LNCaP clone FGC (cell line): ENCODE measurements around the gene MIER1.

ENCODE experiments used
- DNase-seq: peaks from one replicate; pipeline ENCODE4 v3.0.0-alpha.2; 2011; ENCODE audit warnings: low read depth
- H3K4me3 ChIP-seq: 2 replicates; pipeline ENCODE4 v1.5.1; 2011; ENCODE audit warnings: mild to moderate bottlenecking, low read depth, low read length, control low read depth
- TF ChIP-seq, protein P1 (sequence below): IDR thresholded peaks from 2 replicates; pipeline ENCODE4 v1.5.1; 2012; ENCODE audit warnings: mild to moderate bottlenecking; ENCODE audit not compliant: control insufficient read depth, insufficient read depth; ENCODE audit errors: extremely low read depth

MIER1 gene

GRCh38 chr1:66917476-66917875 lies 7.3 kb upstream of the MIER1 start:
- H3K4me3 ChIP-seq = no peak overlapping the region
- TF ChIP-seq, protein P1, sequence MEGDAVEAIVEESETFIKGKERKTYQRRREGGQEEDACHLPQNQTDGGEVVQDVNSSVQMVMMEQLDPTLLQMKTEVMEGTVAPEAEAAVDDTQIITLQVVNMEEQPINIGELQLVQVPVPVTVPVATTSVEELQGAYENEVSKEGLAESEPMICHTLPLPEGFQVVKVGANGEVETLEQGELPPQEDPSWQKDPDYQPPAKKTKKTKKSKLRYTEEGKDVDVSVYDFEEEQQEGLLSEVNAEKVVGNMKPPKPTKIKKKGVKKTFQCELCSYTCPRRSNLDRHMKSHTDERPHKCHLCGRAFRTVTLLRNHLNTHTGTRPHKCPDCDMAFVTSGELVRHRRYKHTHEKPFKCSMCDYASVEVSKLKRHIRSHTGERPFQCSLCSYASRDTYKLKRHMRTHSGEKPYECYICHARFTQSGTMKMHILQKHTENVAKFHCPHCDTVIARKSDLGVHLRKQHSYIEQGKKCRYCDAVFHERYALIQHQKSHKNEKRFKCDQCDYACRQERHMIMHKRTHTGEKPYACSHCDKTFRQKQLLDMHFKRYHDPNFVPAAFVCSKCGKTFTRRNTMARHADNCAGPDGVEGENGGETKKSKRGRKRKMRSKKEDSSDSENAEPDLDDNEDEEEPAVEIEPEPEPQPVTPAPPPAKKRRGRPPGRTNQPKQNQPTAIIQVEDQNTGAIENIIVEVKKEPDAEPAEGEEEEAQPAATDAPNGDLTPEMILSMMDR = no peak
- DNase-seq = no peak

DNA sequence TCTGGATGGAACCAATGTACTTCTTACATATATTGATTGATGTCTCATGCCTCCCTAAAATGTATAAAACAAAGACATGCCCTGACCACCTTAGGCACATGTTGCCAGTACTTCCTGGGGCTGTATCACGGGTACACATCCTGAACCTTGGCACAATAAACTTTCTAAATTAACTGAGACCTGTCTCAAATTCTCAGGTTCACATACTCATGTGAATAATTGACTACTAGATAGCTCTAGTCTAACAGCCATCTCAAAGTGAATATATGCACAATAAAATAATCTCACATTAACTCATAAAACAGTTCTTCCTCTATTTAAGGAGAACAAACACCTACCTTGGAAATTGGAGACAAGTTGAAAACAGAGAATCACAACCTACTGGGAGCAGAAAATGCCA lies 5.7 kb upstream of the MIER1 start:
- no peak for DNase-seq
- H3K4me3 ChIP-seq = no peak overlapping the region
- TF ChIP-seq, protein P1 = no peak

DNA sequence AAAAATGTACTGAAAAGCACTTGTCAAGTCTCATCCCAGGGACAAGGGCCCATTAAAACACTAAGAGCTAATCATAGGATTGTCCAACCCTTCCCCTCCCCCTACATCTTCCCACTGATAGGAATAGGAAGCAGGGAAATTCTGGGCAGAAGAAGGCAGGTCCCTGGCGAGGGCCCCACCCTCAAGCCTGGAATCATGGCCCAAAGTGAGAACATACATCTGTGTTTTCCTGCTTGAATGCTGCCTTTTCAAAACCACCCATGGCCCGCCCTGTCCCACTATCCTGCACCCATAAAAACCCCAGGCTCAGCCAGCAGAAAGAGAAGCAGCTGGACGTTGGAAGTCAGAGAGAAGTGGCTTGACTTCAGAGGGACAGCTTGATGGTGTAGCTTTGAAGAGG lies 5.0 kb upstream of the MIER1 start:
- H3K4me3 ChIP-seq = no peak overlapping the region
- DNase-seq = no peak
- TF ChIP-seq, protein P1 = no peak

- no peak for DNase-seq
- TF ChIP-seq, protein P1 = no peak
- H3K4me3 ChIP-seq = no peak overlapping the region
These were observed 4.2 kb upstream of the MIER1 start for GRCh38 chr1:66920543-66920942.

GRCh38 chr1:66925558-66925910 lies 744 bp downstream of the MIER1 start:
- DNase-seq = no peak
- peak overlapping the region; percentile 74 for H3K4me3 ChIP-seq
- TF ChIP-seq, protein P1 = no peak

DNA sequence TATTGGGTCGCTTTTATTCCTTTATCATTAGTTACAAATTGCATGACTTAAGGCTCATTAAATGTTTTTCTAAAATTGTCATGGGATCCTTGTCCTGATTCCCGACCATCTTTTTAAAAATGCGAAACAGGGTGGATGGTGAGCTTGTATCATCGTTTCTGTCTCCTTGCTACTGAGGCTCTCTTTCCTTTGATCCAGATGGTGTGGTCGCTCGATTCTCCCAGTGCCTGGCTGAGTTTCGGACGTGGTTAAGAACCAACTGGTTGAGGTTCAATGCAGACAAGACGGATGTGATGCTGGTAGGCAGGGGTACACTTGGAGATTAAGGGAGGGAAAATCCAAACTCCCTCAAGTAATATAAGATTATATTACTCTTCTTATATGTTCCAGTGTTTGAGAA lies 1.2 kb downstream of the MIER1 start:
- peak overlapping the region; percentile 74 for H3K4me3 ChIP-seq
- DNase-seq = no peak
- TF ChIP-seq, protein P1 = no peak

- TF ChIP-seq, protein P1 = no peak
- H3K4me3 ChIP-seq = no peak overlapping the region
These were observed 2.7 kb downstream of the MIER1 start for GRCh38 chr1:66927528-66927927.

More at GRCh38 chr1:66927528-66927927, 2.7 kb downstream of the MIER1 start:
- DNase-seq = no peak
